HG03469 (cell line): ENCODE data around the gene PTPRA.
"Not testable (repeated sequence)": the region's sequence is repeated elsewhere in the genome, so short reads cannot be mapped to it uniquely, and the experiment has no call there.

Experiments
- ATAC-seq: cut with Tn5 transposase; IDR thresholded peaks from one replicate; pipeline ENCODE4 v1.9.1; 2021; ENCODE audit warnings: mild to moderate bottlenecking, moderate library complexity, moderate number of reproducible peaks; ENCODE audit not compliant: unreplicated experiment

The PTPRA gene

GRCh38 chr20:2873010-2873746 is at the start of gene PTPRA:
Gene PTPRA (plus strand): TSS chr20:2873481. CDS start chr20:2964278, 90,797 bp downstream.
- ATAC-seq, result peak; percentile 82

GRCh38 chr20:2825761-2826160 is 47.5 kb upstream of the PTPRA start:
- ATAC-seq, result no peak

- ATAC-seq, result no peak
Observed at GRCh38 chr20:2826655-2827054, 46.6 kb upstream of the PTPRA start.

- no peak for ATAC-seq
Observed at GRCh38 chr20:2829376-2829775, 43.9 kb upstream of the PTPRA start.

GRCh38 chr20:2831206-2831605 is 42.1 kb upstream of the PTPRA start:
- not testable (repeated sequence) for ATAC-seq

GRCh38 chr20:2833761-2834160 is 39.5 kb upstream of the PTPRA start:
- no peak for ATAC-seq

GRCh38 chr20:2834401-2835110 is 38.7 kb upstream of the PTPRA start:
- ATAC-seq, result no peak

GRCh38 chr20:2835331-2835796 is 37.9 kb upstream of the PTPRA start:
- ATAC-seq, result no peak

GRCh38 chr20:2836035-2836434 is 37.2 kb upstream of the PTPRA start:
- no peak for ATAC-seq

GRCh38 chr20:2837221-2837960 is 35.9 kb upstream of the PTPRA start:
- no peak for ATAC-seq

- no peak for ATAC-seq
Observed at GRCh38 chr20:2838170-2838797, 35.0 kb upstream of the PTPRA start.

GRCh38 chr20:2838847-2839671 is 34.2 kb upstream of the PTPRA start:
- no peak for ATAC-seq

- ATAC-seq, result no peak
Observed at GRCh38 chr20:2839732-2840137, 33.5 kb upstream of the PTPRA start.

GRCh38 chr20:2840138-2840966 is 32.9 kb upstream of the PTPRA start, which contains the start of the genes PCED1A and VPS16:
Gene PCED1A (minus strand): TSS chr20:2840655. CDS start chr20:2839912, 743 bp downstream.
Gene VPS16 (plus strand): TSS chr20:2840745. CDS start chr20:2840775, 30 bp downstream.
- peak; percentile 80 for ATAC-seq

- no peak for ATAC-seq
Observed at GRCh38 chr20:2840967-2841531, 32.2 kb upstream of the PTPRA start.

GRCh38 chr20:2845607-2846006 is 27.7 kb upstream of the PTPRA start:
- ATAC-seq, result no peak

- ATAC-seq, result no peak
Observed at GRCh38 chr20:2846698-2847097, 26.6 kb upstream of the PTPRA start.

- no peak for ATAC-seq
Observed at GRCh38 chr20:2847802-2848201, 25.5 kb upstream of the PTPRA start.

- no peak for ATAC-seq
Observed at GRCh38 chr20:2849529-2849928, 23.8 kb upstream of the PTPRA start.
